Fibroblast of mammary gland (primary cell): ENCODE data around the gene BRSK2.
"Not testable (repeated sequence)": the region's sequence is repeated elsewhere in the genome, so short reads cannot be mapped to it uniquely, and the experiment has no call there.

Source experiments
- DNase-seq: peaks from one replicate; pipeline ENCODE4 v3.0.0-alpha.2; 2010; ENCODE audit warnings: low read depth
- H3K4me3 ChIP-seq: 2 replicates; pipeline ENCODE4 v1.5.1; 2011; ENCODE audit warnings: low read depth, mild to moderate bottlenecking, low read length, moderate library complexity; ENCODE audit not compliant: control insufficient read depth
- CTCF ChIP-seq: conservative IDR thresholded peaks from 2 replicates; pipeline ENCODE4 v1.5.1; 2011; ENCODE audit warnings: low read depth, low read length, inconsistent platforms; ENCODE audit not compliant: control insufficient read depth, insufficient read depth

Gene BRSK2

DNA sequence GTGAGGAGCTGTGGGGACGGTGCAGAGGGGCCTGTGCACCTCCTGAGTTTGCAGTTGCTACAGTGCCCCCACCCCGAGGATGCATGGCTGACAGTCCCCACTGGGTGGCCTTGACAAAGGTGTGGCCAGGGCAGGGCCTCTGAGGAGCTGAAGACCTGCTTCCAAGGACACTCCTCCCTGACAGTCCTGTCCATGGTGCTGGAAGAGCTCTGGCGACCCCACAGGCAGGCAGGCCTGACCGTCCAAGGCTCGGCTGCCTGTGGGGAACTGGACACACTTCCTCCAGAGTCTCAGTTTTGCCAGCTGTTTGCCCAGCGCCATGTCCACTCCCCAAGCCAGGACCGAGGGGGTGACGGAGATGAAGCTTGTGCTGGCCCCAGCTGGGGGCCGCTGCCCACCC lies 32.7 kb downstream of the BRSK2 start:
- no peak for TF ChIP-seq CTCF
- DNase-seq: no peak
- no peak overlapping the region for H3K4me3 ChIP-seq

DNA sequence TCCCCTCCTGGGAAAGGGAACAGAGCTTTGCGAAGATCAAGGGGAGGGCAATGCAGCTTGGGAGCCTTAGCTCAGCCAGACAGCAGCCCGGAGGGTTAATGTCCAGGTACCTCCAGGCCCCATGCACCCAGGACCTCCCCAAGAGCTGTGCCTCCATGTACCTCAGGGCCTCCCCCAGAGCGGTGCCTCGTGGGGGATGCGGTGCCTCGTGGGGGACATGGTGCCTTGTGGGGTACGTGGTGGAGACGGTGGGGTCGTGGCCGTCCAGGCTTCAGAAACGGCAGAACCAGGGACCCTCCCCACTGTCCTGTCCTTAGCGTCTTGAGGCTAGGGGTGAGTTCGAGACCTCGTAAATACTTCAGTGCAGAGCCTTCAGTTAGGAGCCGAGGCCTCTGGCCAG lies 33.2 kb downstream of the BRSK2 start:
- H3K4me3 ChIP-seq: no peak overlapping the region
- DNase-seq: no peak
- no peak for TF ChIP-seq CTCF

DNA sequence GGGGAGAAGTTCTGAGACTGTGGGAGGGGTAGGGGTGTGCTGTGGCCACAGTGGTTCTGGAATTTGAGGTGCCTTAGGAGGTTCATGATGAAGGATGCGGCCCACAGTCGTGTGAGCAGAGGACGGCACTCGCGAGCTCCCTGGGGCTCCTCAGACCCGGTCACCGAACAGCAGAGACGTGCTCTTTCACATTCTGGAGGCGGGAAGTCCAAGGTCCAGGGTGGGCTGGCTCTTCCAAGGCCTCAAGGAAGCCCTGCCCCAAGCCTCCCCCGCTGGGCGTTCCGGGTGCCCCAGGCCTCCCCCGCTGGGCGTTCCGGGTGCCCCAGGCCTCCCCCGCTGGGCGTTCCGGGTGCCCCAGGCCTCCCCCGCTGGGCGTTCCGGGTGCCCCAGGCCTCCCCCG lies 33.7 kb downstream of the BRSK2 start:
- DNase-seq, H3K4me3 ChIP-seq: not testable (repeated sequence)

- DNase-seq: no peak
- no peak for TF ChIP-seq CTCF
- H3K4me3 ChIP-seq: no peak overlapping the region
Observed at GRCh38 chr11:1425006-1425405, 35.3 kb downstream of the BRSK2 start.

GRCh38 chr11:1425439-1425838 lies 35.7 kb downstream of the BRSK2 start:
- no peak for DNase-seq
- no peak overlapping the region for H3K4me3 ChIP-seq
- TF ChIP-seq CTCF: no peak

- no peak overlapping the region for H3K4me3 ChIP-seq
- no peak for TF ChIP-seq CTCF
- DNase-seq: no peak
Observed at GRCh38 chr11:1428762-1429316, 39.1 kb downstream of the BRSK2 start.

- no peak for DNase-seq
- no peak for TF ChIP-seq CTCF
- H3K4me3 ChIP-seq: no peak overlapping the region
Observed at GRCh38 chr11:1433568-1433967, 43.8 kb downstream of the BRSK2 start.
